GM04503 (cell line): ENCODE measurements around the gene KIAA1549.
"Not testable (repeated sequence)": the region's sequence is repeated elsewhere in the genome, so short reads cannot be mapped to it uniquely, and the experiment has no call there.

Experiments used
- DNase-seq: peaks from one replicate; pipeline ENCODE4 v3.0.0-alpha.2; 2012; ENCODE audit warnings: low read depth

KIAA1549 gene

GRCh38 chr7:138811327-138811726, 169.9 kb downstream of the KIAA1549 start:
- DNase-seq: not testable (repeated sequence)

GRCh38 chr7:138809346-138809745, 171.8 kb downstream of the KIAA1549 start:
- no peak for DNase-seq

- DNase-seq: no peak
Measured at GRCh38 chr7:138804618-138805017, 176.6 kb downstream of the KIAA1549 start.

- no peak for DNase-seq
Measured at GRCh38 chr7:138802706-138803105, 178.5 kb downstream of the KIAA1549 start.

GRCh38 chr7:138801256-138801655, 179.9 kb downstream of the KIAA1549 start:
- no peak for DNase-seq

- DNase-seq: no peak
Measured at GRCh38 chr7:138799336-138800000, 181.7 kb downstream of the KIAA1549 start.

GRCh38 chr7:138798836-138799235, 182.4 kb downstream of the KIAA1549 start:
- no peak for DNase-seq

- DNase-seq: no peak
Measured at GRCh38 chr7:138797715-138798320, 183.4 kb downstream of the KIAA1549 start, which contains the start of the genes ATP6V0A4 and TMEM213. Gene ATP6V0A4, minus strand, starts transcription at chr7:138798196. Its CDS starts 26,949 bp downstream, at chr7:138771247. Gene TMEM213, plus strand, starts transcription at chr7:138797994. Its CDS starts 111 bp downstream, at chr7:138798105.

- DNase-seq: not testable (repeated sequence)
Measured at GRCh38 chr7:138797046-138797445, 184.1 kb downstream of the KIAA1549 start.

GRCh38 chr7:138796038-138796615, 185.1 kb downstream of the KIAA1549 start:
- DNase-seq: no peak

GRCh38 chr7:138785587-138786437, 195.4 kb downstream of the KIAA1549 start:
- no peak for DNase-seq

GRCh38 chr7:138784692-138785091, 196.5 kb downstream of the KIAA1549 start:
- DNase-seq: no peak
